IPS-NIHi7 (cell line): ENCODE data around the gene PIAS1.
"Not testable (repeated sequence)": the region's sequence is repeated elsewhere in the genome, so short reads cannot be mapped to it uniquely, and the experiment has no call there.

Experiments used
- DNase-seq: peaks from one replicate; pipeline ENCODE4 v3.0.0; 2012; ENCODE audit warnings: mixed read lengths; ENCODE audit errors: extremely low spot score

Gene PIAS1

GRCh38 chr15:68053701-68054627 lies at the start of gene PIAS1:
Gene PIAS1, plus strand, starts transcription at chr15:68054315. Its CDS starts 12 bp downstream, at chr15:68054327.
- DNase-seq = peak; percentile 97

DNA sequence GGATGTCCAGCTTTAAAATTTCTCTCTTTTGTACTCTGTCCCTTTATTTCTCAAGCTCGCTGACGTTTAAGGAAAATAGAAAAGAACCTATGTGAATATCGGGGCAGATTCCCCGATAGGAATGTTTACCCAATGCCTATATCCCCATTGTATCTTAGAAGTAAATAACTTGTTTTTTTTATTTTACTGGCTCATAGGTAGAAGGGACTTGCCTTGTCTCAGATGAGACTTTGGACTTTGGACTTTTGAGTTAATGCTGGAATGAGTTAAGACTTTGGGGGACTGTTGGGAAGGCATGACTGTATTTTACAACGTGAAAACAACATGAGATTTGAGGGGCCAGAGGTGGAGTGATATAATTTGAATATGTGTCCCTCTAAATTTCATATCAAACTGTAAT lies 46.5 kb upstream of the PIAS1 start:
- not testable (repeated sequence) for DNase-seq

- peak; percentile 63 for DNase-seq
Observed at GRCh38 chr15:68010361-68011153, 43.6 kb upstream of the PIAS1 start.

DNA sequence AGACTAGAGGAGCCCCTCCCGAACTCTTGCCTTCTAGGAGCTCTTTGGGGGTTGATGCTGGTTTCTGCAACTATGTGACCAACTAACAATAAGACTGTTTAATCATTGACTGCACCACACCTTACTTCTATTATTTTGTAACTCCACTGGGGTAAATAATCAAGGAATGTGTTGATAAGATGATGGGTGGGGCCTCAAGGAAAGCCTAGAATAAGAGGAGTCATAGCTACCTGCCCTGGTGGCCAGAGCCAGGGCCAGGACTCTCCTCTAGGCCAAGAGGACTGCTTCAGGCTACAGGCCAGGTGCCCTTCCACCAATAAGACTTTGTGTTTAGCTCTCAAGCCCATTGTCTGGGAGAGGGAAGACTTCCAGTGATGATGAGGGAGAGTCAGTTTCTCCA lies 41.2 kb upstream of the PIAS1 start:
- DNase-seq = no peak

GRCh38 chr15:68014219-68014618 lies 39.9 kb upstream of the PIAS1 start:
- DNase-seq = no peak

- DNase-seq = no peak
Observed at GRCh38 chr15:68015244-68015643, 38.9 kb upstream of the PIAS1 start.

GRCh38 chr15:68017201-68017600 lies 36.9 kb upstream of the PIAS1 start:
- DNase-seq = no peak

DNA sequence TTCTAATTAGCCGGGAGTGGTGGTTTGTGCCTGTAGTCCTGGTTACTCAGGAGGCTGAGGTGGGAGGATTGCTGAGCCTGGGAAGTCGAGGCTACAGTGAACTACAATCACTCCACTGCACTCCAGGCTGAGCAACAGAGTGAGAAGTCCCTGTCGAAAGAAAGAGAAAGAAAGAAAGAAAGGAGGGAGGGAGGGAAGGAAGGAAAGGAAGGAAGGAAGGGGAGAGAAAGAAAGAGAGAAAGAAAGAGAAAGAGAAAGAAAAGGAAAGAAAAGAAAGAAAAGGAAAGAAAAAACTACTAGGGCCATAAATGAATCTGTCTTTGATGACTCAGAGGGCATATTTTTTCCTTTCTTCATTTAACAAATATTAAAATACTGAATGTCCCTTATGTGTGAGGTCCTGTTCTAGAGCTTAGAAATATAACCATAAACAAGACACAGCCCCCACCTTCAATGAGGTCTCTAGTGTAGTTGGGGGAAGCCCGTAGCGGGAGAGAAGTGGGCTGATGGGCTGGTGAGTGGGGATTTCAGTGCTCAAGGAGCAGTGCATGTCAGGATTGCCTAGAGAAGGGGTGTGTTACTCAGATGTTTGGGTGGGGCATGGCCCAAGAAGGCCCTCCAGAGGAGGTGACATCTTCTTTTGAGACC lies 35.2 kb upstream of the PIAS1 start:
- DNase-seq = no peak

GRCh38 chr15:68019814-68020525 lies 34.1 kb upstream of the PIAS1 start:
- DNase-seq = no peak

- DNase-seq = no peak
Observed at GRCh38 chr15:68020685-68021084, 33.4 kb upstream of the PIAS1 start.

DNA sequence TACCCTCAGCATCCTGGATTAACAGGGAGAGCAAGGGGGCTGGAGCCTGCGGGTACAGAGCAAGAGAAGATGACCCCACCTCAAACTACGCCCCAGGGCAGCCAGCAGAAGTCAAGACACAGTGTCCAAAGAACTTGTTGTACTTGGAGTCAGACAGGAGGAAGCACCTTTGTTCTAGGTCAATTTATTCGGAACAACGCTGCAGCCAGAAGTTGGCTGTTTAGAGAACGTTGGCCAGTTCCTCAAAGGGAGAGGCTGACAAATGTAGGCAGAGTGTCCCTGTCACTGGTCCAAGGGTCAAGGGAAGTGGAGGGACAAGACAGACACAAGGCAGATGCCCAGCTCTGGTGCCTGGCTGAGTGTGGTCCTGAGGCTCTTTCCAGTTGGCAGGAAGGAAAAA lies 32.1 kb upstream of the PIAS1 start:
- DNase-seq = no peak

GRCh38 chr15:68023307-68024101 lies 30.6 kb upstream of the PIAS1 start:
- no peak for DNase-seq

DNA sequence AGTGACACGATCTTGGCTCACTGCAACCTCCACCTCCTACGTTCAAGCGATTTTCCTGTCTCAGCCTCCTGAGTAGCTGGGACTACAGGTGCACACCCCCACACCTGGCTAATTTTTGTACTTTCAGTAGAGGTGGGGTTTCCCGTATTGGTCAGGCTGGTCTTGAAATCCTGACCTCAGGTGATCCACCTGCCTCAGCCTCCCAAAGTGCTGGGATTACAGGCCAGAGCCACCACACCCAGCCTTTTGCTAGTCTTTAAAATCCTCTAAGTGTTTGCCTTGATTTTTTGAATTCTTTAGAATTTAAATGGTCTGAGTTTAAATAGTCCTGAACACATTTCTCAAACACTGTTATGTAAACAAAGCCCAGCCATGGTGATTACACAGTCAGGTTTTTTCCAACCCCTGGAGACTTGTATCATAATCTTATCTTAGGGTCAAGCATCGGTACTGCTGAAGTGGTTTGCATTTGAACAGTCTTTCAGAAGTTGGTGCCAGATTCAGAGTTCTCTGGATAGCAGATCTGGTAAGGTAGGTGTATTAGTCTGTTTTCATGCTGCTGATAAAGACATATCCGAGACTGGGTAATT lies 28.2 kb upstream of the PIAS1 start:
- DNase-seq = no peak

DNA sequence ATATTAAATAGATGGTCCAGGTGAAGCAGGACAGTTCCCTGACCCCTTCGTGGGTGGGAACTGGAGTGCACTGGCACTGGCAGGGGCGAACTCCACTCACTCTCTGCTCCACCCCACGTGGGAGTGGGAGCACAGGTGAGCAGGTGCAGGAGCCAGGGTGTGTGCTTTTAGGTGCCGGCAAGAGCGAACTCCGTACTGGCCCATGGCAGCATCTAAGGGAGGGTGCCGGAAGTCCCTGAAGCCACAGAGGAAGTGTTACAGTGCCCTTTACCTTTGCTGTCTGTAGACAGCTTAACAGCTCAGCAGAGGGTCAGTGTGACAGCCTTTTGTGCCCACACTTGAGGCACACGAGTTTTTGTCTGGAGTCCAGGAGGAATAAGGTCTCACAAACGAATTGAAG lies 26.7 kb upstream of the PIAS1 start:
- no peak for DNase-seq

- DNase-seq = no peak
Observed at GRCh38 chr15:68028137-68028887, 25.8 kb upstream of the PIAS1 start.

GRCh38 chr15:68028888-68029207 lies 25.3 kb upstream of the PIAS1 start:
- no peak for DNase-seq

- no peak for DNase-seq
Observed at GRCh38 chr15:68029959-68030358, 24.2 kb upstream of the PIAS1 start.

DNA sequence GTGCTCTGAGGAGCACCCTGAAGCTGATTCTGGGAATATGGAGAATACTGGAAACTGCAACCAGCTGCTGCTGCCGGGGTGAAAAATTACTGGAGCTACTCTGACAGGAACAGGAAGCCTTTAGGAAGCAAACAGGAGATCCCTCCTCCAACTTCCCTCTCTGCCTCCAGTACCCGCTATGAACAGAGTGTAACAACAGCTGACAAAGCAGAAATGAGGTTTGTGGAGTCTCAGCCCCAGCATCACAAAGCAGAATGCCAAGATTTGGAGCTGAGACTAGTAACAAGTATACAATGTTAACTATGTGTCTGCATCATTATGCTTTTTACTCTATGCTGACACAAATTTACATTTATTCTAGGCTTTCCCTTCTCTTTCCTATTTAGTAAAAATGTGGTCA lies 22.7 kb upstream of the PIAS1 start:
- no peak for DNase-seq

GRCh38 chr15:68032672-68033071 lies 21.4 kb upstream of the PIAS1 start:
- no peak for DNase-seq

DNA sequence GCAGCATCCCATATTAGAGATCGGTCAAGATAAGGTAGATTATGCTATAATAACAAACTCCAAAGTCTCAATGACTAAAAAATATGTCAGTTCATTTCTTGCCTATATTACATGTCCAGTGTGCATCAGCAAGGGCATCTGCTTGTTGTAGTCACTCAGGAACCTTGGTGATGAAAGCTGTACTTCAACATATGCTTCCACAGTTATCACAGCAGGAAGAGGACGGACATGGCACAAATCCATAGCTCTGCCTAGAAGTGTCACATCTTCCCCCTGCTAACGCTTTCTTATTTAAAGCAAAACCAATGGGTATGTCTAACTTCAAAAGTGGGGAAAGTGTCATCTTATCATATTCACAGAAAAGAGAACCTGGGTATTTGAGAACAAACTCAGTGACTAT lies 20.0 kb upstream of the PIAS1 start:
- no peak for DNase-seq
